Vagina (tissue), 2 donors: ENCODE data around the gene NGB.

Source experiments
- POLR2A ChIP-seq, 2 donors: fragments of 450-650 bp; IDR thresholded peaks; one replicate each; pipeline ENCODE4 v1.6.1; 2017; ENCODE audit warnings: antibody characterized with exemption in 2 of 2, mild to moderate bottlenecking in 2 of 2, moderate library complexity in 2 of 2
- TF ChIP-seq, protein P1 (sequence below), 3 experiments: fragments of 450-650 bp in 2 of 3; fragments of 200-600 bp in 1 of 3; sonication (generic) in 1 of 3; IDR thresholded peaks; one replicate each; pipeline ENCODE4 v1.5.1; 2017 to 2019; ENCODE audit warnings: antibody characterized with exemption in 3 of 3, mild to moderate bottlenecking in 2 of 3, moderate library complexity in 2 of 3

GRCh38 chr14:77264466-77265186 is 6.4 kb downstream of the NGB start:
- TF ChIP-seq POLR2A (IDR thresholded peaks at IDR 0.05): no peak
- TF ChIP-seq, protein P1, sequence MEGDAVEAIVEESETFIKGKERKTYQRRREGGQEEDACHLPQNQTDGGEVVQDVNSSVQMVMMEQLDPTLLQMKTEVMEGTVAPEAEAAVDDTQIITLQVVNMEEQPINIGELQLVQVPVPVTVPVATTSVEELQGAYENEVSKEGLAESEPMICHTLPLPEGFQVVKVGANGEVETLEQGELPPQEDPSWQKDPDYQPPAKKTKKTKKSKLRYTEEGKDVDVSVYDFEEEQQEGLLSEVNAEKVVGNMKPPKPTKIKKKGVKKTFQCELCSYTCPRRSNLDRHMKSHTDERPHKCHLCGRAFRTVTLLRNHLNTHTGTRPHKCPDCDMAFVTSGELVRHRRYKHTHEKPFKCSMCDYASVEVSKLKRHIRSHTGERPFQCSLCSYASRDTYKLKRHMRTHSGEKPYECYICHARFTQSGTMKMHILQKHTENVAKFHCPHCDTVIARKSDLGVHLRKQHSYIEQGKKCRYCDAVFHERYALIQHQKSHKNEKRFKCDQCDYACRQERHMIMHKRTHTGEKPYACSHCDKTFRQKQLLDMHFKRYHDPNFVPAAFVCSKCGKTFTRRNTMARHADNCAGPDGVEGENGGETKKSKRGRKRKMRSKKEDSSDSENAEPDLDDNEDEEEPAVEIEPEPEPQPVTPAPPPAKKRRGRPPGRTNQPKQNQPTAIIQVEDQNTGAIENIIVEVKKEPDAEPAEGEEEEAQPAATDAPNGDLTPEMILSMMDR (IDR thresholded peaks at IDR 0.05): no peak
